AG09309 (cell line): ENCODE measurements around the gene SYT5.
"Not testable (repeated sequence)": the region's sequence is repeated elsewhere in the genome, so short reads cannot be mapped to it uniquely, and the experiment has no call there.

ENCODE experiments used
- DNase-seq: peaks from one replicate; pipeline ENCODE4 v3.0.0-alpha.2; 2010; ENCODE audit warnings: low read depth
- H3K4me3 ChIP-seq: 2 replicates; pipeline ENCODE4 v1.5.1; 2011; ENCODE audit warnings: mild to moderate bottlenecking, low read depth, low read length, moderate library complexity; ENCODE audit not compliant: control insufficient read depth
- TF ChIP-seq, protein P1 (sequence below): IDR thresholded peaks from 2 replicates; pipeline ENCODE4 v1.5.1; 2011; ENCODE audit warnings: mild to moderate bottlenecking, low read depth, low read length, inconsistent platforms; ENCODE audit not compliant: insufficient read depth, control insufficient read depth; ENCODE audit errors: missing control alignments

Gene SYT5

GRCh38 chr19:55206664-55207500 lies 26.8 kb upstream of the SYT5 start:
- peak; percentile 53 for DNase-seq
- peak overlapping the region; percentile 24 for H3K4me3 ChIP-seq
- TF ChIP-seq, protein P1, sequence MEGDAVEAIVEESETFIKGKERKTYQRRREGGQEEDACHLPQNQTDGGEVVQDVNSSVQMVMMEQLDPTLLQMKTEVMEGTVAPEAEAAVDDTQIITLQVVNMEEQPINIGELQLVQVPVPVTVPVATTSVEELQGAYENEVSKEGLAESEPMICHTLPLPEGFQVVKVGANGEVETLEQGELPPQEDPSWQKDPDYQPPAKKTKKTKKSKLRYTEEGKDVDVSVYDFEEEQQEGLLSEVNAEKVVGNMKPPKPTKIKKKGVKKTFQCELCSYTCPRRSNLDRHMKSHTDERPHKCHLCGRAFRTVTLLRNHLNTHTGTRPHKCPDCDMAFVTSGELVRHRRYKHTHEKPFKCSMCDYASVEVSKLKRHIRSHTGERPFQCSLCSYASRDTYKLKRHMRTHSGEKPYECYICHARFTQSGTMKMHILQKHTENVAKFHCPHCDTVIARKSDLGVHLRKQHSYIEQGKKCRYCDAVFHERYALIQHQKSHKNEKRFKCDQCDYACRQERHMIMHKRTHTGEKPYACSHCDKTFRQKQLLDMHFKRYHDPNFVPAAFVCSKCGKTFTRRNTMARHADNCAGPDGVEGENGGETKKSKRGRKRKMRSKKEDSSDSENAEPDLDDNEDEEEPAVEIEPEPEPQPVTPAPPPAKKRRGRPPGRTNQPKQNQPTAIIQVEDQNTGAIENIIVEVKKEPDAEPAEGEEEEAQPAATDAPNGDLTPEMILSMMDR: no peak

DNA sequence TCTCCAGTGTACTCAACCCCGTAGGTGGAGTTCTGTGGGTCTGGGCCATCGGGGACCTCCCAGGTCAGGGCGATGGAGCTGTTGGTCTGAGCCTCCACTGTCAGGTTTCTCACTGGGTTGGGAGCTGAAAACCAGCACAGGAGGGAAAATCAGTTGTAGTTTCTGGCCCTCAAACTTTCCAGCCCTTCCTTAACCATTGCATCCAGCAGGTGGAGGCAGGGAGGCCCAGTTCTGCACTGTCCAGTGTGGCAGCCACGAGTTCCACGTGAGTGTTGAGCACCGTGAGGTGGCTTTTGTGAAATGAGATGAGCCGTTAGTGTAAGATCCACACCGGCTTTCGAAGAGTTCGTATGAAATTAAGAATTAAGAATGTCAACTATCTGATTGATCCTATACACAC lies 22.1 kb upstream of the SYT5 start:
- TF ChIP-seq, protein P1: peak; percentile 44
- not testable (repeated sequence) for H3K4me3 ChIP-seq, DNase-seq

- TF ChIP-seq, protein P1: no peak
- DNase-seq: no peak
- no peak overlapping the region for H3K4me3 ChIP-seq
These were observed 19.6 kb upstream of the SYT5 start for GRCh38 chr19:55199620-55200204.

DNA sequence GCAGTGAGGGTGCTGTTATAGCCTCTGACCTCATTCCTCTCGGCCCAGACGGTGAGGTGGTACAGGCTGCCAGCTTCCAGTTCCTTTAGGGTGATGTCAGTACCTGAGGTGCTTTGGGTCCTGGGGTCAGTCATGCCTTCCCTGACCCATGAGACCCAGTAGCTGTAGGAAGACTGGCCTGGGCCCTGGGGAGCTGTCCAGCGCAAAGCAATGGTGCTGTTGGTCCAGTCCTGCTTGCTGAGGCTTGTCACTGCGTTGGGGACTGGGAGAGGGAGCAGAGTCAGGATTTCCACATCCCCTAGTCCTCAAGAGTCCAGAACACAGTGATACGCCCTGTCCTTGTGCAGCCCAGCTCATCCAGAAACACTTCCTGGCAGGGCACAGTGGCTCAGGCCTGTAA lies 18.6 kb upstream of the SYT5 start:
- no peak overlapping the region for H3K4me3 ChIP-seq
- DNase-seq: no peak
- TF ChIP-seq, protein P1: no peak

GRCh38 chr19:55197528-55197927 lies 17.4 kb upstream of the SYT5 start:
- TF ChIP-seq, protein P1: no peak
- no peak for DNase-seq
- H3K4me3 ChIP-seq: no peak overlapping the region

DNA sequence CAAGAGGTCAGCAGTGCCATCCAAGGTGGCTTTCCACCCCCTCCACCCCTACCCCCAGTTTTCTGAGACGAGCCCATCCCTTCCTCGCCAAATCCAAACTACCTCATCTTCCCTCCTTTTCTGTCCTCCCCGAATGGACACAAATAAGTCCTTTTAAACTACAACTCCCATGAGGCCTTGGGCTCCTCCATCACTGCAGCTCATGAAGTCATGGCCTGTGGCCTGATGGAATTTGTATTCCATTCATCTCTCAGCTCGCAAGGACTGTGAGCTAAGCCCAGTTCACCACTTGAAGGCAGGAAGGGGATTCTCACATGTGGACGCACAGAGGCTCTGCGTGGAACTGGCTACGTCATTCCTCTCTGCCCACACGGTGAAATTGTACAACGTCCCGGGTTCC lies 16.7 kb upstream of the SYT5 start:
- DNase-seq: no peak
- TF ChIP-seq, protein P1: no peak
- no peak overlapping the region for H3K4me3 ChIP-seq
